Activated T-cell treated with anti-CD3 and anti-CD28 coated beads, Interleukin-2, amount 50 U/mL, for 24 hours (primary cell): ENCODE data around the gene ACHE.
"Not testable (repeated sequence)": the region's sequence is repeated elsewhere in the genome, so short reads cannot be mapped to it uniquely, and the experiment has no call there.

Experiments used
- DNase-seq: peaks from one replicate; pipeline ENCODE4 v3.0.0-alpha.2; 2020
- H3K27ac Mint-ChIP-seq: 2 replicates; pipeline ENCODE4 v1.8.0; 2020; ENCODE audit warnings: mild to moderate bottlenecking, mixed read lengths
- H3K27me3 Mint-ChIP-seq: 2 replicates; pipeline ENCODE4 v1.8.0; 2020; ENCODE audit warnings: mixed read lengths
- H3K36me3 Mint-ChIP-seq: 2 replicates; pipeline ENCODE4 v1.8.0; 2020; ENCODE audit warnings: low read depth, mixed read lengths
- H3K4me1 Mint-ChIP-seq: 2 replicates; pipeline ENCODE4 v1.8.0; 2020; ENCODE audit warnings: low read depth, mixed read lengths
- H3K4me3 Mint-ChIP-seq: 2 replicates; pipeline ENCODE4 v1.8.0; 2020; ENCODE audit warnings: mild to moderate bottlenecking, moderate library complexity, mixed read lengths
- H3K9me3 Mint-ChIP-seq: 2 replicates; pipeline ENCODE4 v1.8.0; 2020; ENCODE audit warnings: mixed read lengths

Gene ACHE

DNA sequence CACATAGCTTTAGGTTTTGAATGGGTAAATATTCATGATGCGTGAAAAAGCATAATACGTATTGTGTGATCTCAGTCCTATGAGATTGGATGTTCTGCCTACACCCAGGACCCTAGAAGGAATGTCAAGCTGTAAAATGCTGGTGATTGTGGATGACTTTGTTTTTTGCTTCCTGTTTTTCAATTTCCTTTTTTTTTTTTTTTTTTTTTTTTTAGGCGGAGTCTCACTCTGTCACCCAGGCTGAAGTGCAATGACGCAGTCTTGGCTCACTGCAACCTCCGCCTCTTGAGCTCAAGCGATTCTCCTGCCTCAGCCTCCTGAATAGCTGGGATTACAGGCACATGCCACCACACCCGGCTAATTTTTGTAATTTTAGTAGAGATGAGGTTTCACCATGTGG lies 14.8 kb upstream of the ACHE start:
- H3K36me3 Mint-ChIP-seq, H3K27ac Mint-ChIP-seq, H3K9me3 Mint-ChIP-seq, H3K4me3 Mint-ChIP-seq, H3K4me1 Mint-ChIP-seq, DNase-seq: not testable (repeated sequence)
- H3K27me3 Mint-ChIP-seq, result peaks cover 11% of the 10 kb centered on the region

DNA sequence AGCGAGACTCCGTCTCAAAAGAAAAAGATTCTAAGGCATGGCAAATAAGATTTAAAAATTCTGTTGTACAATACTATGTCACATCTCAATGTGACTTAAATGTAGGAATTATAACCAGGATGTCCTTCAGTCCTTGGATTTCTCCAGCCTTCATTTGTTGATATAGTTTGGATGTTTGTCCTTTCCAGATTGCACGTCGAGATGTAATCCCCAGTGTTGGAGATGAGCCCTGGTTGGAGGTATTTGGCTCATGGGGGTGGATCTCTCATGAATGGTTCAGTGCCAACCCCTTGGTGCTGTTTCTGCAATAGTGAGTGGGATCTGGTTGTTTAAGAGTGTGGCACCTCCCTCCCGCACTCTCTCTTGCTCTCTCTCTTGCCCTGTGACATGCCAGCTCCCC lies 12.8 kb upstream of the ACHE start:
- no peak overlapping the region for H3K4me3 Mint-ChIP-seq
- H3K27me3 Mint-ChIP-seq, result peaks cover 11% of the 10 kb centered on the region
- no peak overlapping the region for H3K27ac Mint-ChIP-seq
- H3K4me1 Mint-ChIP-seq, result peaks cover 1% of the 10 kb centered on the region
- no peak for DNase-seq
- no peaks in the 10 kb centered on the region for H3K36me3 Mint-ChIP-seq
- no peaks in the 10 kb centered on the region for H3K9me3 Mint-ChIP-seq

DNA sequence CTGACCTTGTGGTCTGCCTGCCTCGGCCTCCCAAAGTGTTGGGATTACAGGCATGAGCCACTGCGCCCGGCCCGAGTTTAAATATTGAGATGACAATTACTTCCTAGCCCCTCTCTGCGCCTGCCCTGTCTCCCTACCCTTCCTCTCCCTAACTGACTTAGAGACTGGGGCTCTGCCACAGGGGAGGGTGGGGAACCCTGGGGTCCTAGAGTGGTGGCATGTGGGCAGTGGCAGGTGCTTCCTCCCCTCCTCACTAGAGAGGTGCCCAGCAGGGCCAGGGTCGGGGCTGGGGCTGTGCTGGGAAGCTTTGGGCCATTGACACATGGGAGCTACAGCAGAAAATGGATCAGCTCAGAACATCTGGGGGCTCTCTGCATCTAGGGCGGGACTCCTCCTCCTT lies 7.0 kb upstream of the ACHE start:
- Mint-ChIP-seq H3K9me3 (no peaks in the 10 kb centered on the region), H3K36me3 (no peaks in the 10 kb centered on the region), H3K27me3 (peaks cover 17% of the 10 kb centered on the region), H3K27ac (no peak overlapping the region), H3K4me3 (no peak overlapping the region), H3K4me1 (no peaks in the 10 kb centered on the region)
- DNase-seq, result no peak

DNA sequence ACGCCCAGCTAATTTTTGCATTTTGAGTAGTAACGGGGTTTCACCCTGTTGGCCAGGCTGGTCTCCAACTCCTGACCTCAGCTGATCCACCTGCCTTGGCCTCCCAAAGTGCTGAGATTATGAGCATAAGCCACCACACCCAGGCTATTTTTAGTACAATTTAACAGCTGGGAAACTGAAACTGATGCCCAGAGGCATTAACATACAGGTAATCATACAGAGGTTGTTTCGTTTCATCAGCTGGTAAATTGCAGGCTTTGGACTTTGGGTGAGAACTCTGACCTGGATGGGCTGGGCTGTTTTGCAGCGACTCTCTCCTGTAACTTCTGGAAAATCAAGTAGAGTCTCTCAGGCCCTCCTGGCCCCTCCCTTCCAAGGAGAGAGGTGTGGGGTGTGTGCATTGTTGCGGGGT lies 6.2 kb upstream of the ACHE start:
- Mint-ChIP-seq H3K9me3 (no peaks in the 10 kb centered on the region), H3K27me3 (peaks cover 23% of the 10 kb centered on the region), H3K36me3 (no peaks in the 10 kb centered on the region), H3K4me1 (no peaks in the 10 kb centered on the region), H3K27ac (no peak overlapping the region), H3K4me3 (no peak overlapping the region)
- no peak for DNase-seq

DNA sequence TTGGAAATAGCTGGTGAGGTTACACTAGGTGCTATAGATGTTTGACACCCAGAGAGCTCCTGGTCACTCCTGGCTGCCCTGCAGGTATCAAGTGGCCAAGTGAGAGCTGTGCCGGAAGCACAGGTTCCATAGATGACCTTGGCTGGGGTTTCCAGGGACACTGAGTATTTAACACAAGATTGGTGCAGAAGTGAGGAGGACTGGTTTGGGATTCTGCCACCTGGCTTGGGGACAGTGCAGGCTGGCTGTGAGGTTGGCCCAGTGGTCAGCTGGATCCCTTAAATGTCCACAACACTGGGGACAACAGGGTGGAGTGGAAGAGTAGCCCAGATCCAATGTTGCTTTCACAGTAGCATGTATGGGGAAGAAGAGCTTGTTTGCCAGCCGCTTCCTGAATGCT lies 5.3 kb upstream of the ACHE start:
- no peak overlapping the region for H3K27ac Mint-ChIP-seq
- peaks cover 28% of the 10 kb centered on the region for H3K27me3 Mint-ChIP-seq
- H3K9me3 Mint-ChIP-seq, result no peaks in the 10 kb centered on the region
- H3K36me3 Mint-ChIP-seq, result no peaks in the 10 kb centered on the region
- DNase-seq, result no peak
- H3K4me1 Mint-ChIP-seq, result peaks cover 5% of the 10 kb centered on the region
- H3K4me3 Mint-ChIP-seq, result no peak overlapping the region

DNA sequence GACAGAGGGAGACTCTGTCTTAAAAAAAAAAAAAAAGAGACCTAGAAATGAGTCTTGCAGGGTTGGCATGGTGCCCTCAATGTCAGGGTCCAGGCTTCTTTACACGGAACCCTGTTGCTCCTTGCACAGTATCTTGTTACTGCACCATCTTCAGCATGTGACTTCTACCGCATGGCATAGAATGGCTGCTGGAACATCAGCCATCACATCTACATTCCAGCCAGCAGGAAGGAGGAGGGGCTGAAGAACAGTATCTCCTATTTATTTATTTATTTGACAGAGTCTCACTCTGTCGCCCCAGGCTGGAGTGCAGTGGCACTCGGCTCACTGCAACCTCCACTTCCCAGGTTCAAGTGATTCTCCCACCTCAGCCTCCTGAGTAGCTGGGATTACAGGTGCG lies 3.7 kb upstream of the ACHE start:
- no peak for DNase-seq
- Mint-ChIP-seq H3K27ac (no peak overlapping the region), H3K36me3 (no peaks in the 10 kb centered on the region), H3K27me3 (peaks cover 32% of the 10 kb centered on the region), H3K4me1 (peaks cover 7% of the 10 kb centered on the region), H3K9me3 (no peaks in the 10 kb centered on the region), H3K4me3 (no peak overlapping the region)

DNA sequence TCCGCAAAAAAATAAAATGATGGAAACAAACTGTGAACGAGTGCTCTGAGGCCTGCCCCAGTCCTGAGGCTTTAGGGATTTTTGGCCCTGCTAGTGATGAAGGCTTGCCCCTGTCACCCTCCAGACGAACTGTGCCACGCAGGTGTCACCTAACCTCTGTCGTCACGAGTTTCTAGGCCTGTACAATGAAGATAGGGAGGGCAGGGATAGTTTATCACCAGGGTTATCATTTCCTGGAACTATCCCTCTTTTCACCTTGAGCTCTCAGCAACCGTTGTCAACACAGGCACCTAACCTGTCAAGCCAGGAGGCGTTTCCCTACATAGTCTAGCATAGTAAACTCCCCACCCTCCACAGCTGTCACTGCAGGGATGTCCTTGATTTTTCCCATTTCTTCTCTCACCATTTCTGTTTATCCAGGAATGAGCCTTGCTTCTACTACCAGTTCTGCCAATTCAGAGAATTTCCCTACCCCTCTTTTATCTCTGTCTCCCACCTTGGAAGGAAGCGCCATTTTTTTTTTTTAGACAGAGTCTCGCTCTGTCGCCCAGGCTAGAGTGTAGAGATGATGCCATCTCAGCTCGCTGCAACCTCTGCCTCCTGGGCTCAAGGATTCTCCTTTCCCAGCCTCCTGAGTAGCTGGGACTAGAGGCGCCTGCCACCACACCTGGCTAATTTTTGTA lies 2.2 kb upstream of the ACHE start:
- H3K27ac Mint-ChIP-seq, result no peak overlapping the region
- no peak overlapping the region for H3K4me3 Mint-ChIP-seq
- DNase-seq, result no peak
- peaks cover 7% of the 10 kb centered on the region for H3K4me1 Mint-ChIP-seq
- H3K27me3 Mint-ChIP-seq, result peaks cover 44% of the 10 kb centered on the region
- H3K36me3 Mint-ChIP-seq, result no peaks in the 10 kb centered on the region
- H3K9me3 Mint-ChIP-seq, result no peaks in the 10 kb centered on the region

DNA sequence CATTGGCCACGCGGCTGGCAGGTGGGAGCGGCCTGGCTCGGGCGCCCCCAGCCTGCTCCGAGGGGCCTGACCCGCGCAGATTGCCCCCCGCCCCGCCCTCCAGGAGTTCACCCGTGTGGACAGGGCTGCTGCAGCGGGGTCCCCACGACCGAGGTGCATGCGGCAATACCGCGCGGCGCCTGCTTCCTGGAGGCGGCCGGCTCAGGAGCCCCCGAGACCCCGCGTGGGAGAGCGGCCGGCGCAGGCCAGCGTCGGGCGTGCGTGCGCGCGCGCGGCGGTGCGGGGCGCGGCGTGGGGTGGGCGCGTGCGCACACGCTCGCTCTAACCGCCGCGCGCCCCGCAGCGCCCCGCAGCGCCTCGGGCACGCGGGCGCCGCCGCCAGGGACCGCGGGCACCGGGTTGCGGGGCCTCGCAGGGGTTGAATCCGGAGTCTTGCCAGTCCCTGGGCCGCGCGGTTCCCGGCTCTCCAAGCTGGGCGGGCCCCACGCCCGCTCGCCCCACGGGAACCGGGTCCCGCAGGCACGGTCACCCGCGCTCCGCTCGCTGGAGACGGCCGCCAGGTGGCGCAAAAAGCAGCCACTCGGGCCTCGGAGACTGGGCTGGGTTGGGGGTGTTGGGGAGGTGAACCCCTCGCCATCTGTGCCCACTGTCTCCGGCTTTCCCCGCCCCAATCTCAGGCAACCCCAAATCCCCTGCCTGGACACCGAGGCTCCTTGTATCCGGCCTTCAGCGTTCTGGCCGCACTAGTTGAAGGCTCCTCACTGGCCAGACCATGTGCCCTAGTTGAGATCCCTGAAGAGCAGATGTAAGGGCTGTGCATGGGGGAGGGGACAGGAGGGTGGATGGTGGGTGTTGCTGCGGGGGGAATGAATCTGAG lies 1.3 kb upstream of the ACHE start:
- Mint-ChIP-seq H3K27ac (no peak overlapping the region), H3K4me3 (peak overlapping the region; percentile 42), H3K4me1 (peaks cover 7% of the 10 kb centered on the region), H3K9me3 (no peaks in the 10 kb centered on the region), H3K27me3 (peaks cover 54% of the 10 kb centered on the region), H3K36me3 (no peaks in the 10 kb centered on the region)
- DNase-seq, result peak; percentile 65

DNA sequence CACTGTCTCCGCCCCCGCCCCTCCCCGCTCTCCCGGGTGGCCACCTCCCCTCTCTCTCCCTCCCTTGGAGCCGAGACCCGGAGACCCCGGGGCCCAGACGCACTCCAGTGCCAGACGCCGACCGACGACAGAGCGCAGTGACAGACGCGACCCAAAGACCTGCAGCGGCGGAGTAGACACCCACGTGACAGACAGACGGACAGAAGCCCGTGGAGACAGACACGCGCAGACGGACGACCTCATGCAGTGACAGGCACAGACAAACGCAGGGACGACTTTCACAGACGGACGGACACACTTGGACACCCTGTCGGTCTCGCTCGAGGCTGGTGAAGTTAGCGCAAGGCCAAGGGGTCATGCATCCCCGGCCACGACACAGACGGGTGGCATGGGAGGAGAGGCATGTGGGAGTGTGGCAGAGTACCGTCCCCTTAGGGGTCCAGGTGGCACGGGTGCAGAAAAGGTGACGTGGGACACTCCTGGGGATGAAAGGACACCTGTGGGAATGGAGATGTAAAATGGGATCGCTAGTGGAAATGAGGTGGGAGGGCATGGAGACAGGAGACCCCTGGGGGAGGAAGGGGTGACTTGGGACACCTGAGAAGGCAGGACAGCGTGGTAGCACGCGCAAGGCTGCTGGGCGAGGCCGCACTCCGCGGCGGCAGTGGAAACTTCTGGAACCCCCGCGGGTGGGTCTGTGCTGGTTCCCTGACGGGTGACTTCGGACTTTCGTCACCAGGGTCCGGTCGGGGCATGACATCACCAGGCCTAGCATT lies 456 bp upstream of the ACHE start:
- Mint-ChIP-seq H3K27me3 (peaks cover 62% of the 10 kb centered on the region), H3K9me3 (no peaks in the 10 kb centered on the region), H3K27ac (peak overlapping the region; percentile 6), H3K36me3 (no peaks in the 10 kb centered on the region), H3K4me3 (peak overlapping the region; percentile 67), H3K4me1 (peaks cover 10% of the 10 kb centered on the region)
- peak; percentile 61 for DNase-seq

DNA sequence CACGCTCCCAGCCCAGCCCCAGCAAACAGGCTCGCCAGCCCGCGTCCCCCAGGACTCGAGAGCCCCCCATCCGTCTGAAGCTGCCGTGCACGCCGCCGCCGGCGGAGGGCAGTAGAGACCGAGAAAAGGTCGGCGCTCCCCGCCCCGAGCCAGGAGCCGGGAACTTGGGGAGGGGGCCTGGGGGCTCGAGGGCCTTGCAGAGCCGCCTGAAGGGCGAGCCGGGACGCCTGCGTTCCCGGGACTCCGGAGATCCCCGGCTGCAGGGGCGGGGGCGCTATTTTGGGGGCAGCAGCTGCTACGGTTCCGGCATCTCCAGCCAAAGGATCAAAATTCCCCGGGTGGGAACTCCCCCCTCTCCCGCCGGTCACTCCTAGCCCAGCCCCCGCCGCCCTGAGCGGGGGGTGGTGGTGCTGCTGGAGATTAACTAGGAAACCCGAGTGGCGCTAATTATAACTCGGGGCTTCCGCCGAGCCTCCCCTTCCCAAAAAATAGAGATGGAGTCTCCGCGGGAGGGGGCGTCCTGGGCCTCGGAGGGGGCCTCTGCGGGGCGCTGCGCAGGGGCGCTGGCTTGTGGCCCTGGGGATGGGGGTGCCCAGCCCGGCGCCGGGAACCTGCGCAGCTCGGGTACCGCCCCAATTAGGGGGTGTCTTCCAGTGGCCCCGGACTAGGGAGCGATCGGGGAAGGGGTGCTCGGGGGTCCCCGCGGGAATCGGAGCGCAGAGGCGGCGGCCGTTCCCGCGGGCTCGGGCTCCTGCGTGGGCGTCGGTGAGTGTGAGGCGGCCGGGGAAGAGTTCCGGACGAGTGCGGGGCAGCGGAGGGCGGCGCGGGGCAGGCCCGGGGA lies 608 bp downstream of the ACHE start:
- H3K27ac Mint-ChIP-seq, result no peak overlapping the region
- peak; percentile 80 for DNase-seq
- H3K36me3 Mint-ChIP-seq, result no peaks in the 10 kb centered on the region
- H3K27me3 Mint-ChIP-seq, result peaks cover 60% of the 10 kb centered on the region
- no peaks in the 10 kb centered on the region for H3K9me3 Mint-ChIP-seq
- no peak overlapping the region for H3K4me3 Mint-ChIP-seq
- H3K4me1 Mint-ChIP-seq, result peaks cover 17% of the 10 kb centered on the region

DNA sequence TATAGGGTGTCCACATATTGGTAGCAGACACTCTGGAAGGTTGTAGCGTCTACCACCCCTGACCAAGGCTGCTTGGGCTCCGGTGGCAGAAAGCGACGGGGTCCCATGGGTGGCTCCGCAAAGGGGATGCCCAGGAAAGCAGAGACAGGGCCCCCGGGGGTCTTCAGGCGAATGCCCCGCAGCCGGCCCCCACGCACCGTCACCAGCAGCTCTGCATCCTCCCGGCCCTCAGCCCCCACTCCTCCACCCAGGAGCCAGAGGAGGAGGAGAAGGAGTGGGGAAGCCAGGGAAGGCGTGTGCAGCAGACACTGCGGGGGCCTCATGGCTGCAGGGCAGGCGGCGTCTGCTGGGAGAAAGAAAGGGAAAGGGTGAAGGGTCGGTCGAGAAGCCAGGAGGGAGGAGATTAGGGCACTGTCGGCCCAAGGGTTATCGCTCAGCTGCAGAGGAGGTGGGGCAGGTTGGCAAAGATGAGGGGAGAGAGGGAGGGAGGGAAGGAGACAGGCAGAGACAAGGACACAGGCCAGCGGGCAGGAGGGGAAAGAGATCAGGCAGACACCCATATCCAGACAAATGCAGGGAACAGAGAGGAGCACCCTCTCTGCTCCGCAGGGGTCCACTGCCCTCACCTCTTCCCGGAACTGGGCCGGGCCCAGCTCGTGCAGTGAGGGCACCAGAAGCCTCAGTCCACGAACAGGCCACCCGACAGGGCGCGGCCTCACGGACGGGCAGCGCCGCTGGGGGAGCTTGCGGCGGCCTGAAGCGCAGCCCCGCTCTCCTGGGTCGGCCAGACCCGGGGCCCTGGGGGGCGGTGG lies 1.6 kb downstream of the ACHE start:
- no peak overlapping the region for H3K27ac Mint-ChIP-seq
- no peak overlapping the region for H3K4me3 Mint-ChIP-seq
- H3K9me3 Mint-ChIP-seq, result no peaks in the 10 kb centered on the region
- H3K4me1 Mint-ChIP-seq, result peaks cover 18% of the 10 kb centered on the region
- DNase-seq, result no peak
- peaks cover 1% of the 10 kb centered on the region for H3K36me3 Mint-ChIP-seq
- peaks cover 59% of the 10 kb centered on the region for H3K27me3 Mint-ChIP-seq

DNA sequence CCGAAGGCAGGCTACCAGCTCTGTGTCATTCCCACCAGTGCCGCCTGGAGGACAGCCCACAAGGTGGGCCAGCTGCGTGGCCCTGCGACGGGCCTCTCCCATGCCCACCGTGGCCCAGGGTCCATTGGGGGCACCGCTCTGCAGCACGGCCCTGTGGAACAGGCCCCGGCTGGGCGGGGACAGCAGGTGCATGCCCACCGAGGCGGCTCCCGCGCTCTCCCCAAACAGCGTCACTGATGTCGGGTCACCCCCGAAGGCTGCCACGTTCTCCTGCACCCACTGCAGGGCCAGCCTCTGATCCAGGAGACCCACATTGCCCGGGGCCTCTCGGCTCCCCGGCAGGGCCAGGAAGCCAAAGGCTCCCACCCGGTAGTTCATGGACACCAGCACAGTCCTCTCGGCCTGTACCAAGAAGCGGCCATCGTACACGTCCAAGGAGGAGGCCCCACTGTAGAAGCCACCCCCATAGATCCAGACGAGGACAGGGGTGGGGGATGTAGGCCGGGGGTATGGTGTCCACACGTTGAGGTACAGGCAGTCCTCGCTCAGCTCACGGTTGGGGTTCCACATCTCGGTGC lies 2.3 kb downstream of the ACHE start:
- H3K27ac Mint-ChIP-seq, result no peak overlapping the region
- peaks cover 8% of the 10 kb centered on the region for H3K36me3 Mint-ChIP-seq
- H3K4me3 Mint-ChIP-seq, result no peak overlapping the region
- DNase-seq, result no peak
- H3K4me1 Mint-ChIP-seq, result peaks cover 21% of the 10 kb centered on the region
- peaks cover 57% of the 10 kb centered on the region for H3K27me3 Mint-ChIP-seq
- no peaks in the 10 kb centered on the region for H3K9me3 Mint-ChIP-seq
